SK-N-SH (cell line): ENCODE data around the gene BRD1. TPM values are rescaled to one million over a fixed set of nuclear protein-coding genes. Genes with fewer than 3 reads are reported as not detected.

Experiments
- CTCF ChIA-PET: fragments of 300-600, 350-600 bp; formaldehyde crosslinking; extraction: SDS; loops from one replicate; lab custom pipeline; 2021; lab: Yijun Ruan, JAX
- POLR2A ChIA-PET: fragments of 350-600 bp; sonication (Branson Sonifier 250); formaldehyde crosslinking; extraction: SDS; loops from one replicate; lab custom pipeline; 2020; ENCODE audit warnings: antibody characterized with exemption, inconsistent platforms; lab: Yijun Ruan, JAX
- DNase-seq: peaks from one replicate; pipeline ENCODE4 v3.0.0; 2012
- H2AFZ ChIP-seq: fragments of 200-600 bp; sonication (generic); 2 replicates; pipeline ENCODE4 v1.8.1; 2016; ENCODE audit warnings: antibody characterized with exemption, mild to moderate bottlenecking, low read depth
- H3F3A ChIP-seq: fragments of 200-600 bp; sonication (generic); replicated peaks from 2 replicates; pipeline ENCODE3; 2016; ENCODE audit warnings: antibody characterized with exemption, mild to moderate bottlenecking; ENCODE audit not compliant: insufficient read depth
- H3K27ac ChIP-seq, 2 experiments: fragments of 200-500 bp in 1 of 2; fragments of 200-600 bp in 1 of 2; sonication (Bioruptor generic) in 1 of 2; sonication (generic), shearing (Covaris generic) in 1 of 2; 2 replicates each; pipeline versions ENCODE4 v1.5.1 to v1.6.1; 2014 to 2016; ENCODE audit warnings: low read depth in 2 of 2, inconsistent platforms in 1 of 2, low read length in 1 of 2, mild to moderate bottlenecking in 1 of 2, mixed read lengths in 1 of 2
- H3K27me3 ChIP-seq: fragments of 200-600 bp; sonication (generic), shearing (Covaris generic); 2 replicates; pipeline ENCODE4 v1.6.1; 2016; ENCODE audit warnings: mixed run types; ENCODE audit not compliant: insufficient read depth
- H3K36me3 ChIP-seq, 2 experiments: fragments of 200-500 bp in 1 of 2; fragments of 200-600 bp in 1 of 2; sonication (Bioruptor generic) in 1 of 2; sonication (generic) in 1 of 2; replicated peaks in 1 of 2; 2 replicates each; pipeline versions ENCODE3 to v1.5.1; 2014 to 2016; ENCODE audit warnings: low read length in 1 of 2, mild to moderate bottlenecking in 1 of 2; ENCODE audit not compliant: insufficient read depth in 2 of 2, control insufficient read depth in 1 of 2
- H3K4me1 ChIP-seq, 2 experiments: fragments of 200-500 bp in 1 of 2; fragments of 200-600 bp in 1 of 2; sonication (Bioruptor generic) in 1 of 2; sonication (generic), shearing (Covaris generic) in 1 of 2; 2 replicates each; pipeline versions ENCODE4 v1.5.1 to v1.6.1; 2014 to 2016; ENCODE audit warnings: low read depth in 1 of 2, low read length in 1 of 2, mixed run types in 1 of 2; ENCODE audit not compliant: insufficient read depth in 2 of 2, control insufficient read depth in 1 of 2
- H3K4me2 ChIP-seq: fragments of 200-600 bp; sonication (generic), shearing (Covaris generic); 2 replicates; pipeline ENCODE4 v1.6.1; 2017; ENCODE audit warnings: mixed run types
- H3K4me3 ChIP-seq, 2 experiments: fragments of 200-500 bp in 1 of 2; fragments of 200-600 bp in 1 of 2; sonication (Bioruptor generic) in 1 of 2; sonication (generic), shearing (Covaris generic) in 1 of 2; 2 replicates each; pipeline versions ENCODE4 v1.5.1 to v1.8.1; 2014 to 2016; ENCODE audit warnings: low read depth in 2 of 2, inconsistent platforms in 1 of 2, low read length in 1 of 2, mild to moderate bottlenecking in 1 of 2, mixed read lengths in 1 of 2, moderate library complexity in 1 of 2
- H3K79me2 ChIP-seq: fragments of 200-600 bp; sonication (generic); 2 replicates; pipeline ENCODE4 v1.8.1; 2017; ENCODE audit warnings: mild to moderate bottlenecking; ENCODE audit not compliant: insufficient read depth
- H3K9ac ChIP-seq: fragments of 200-600 bp; sonication (generic); 2 replicates; pipeline ENCODE4 v1.6.1; 2017; ENCODE audit warnings: mixed run types
- H3K9me2 ChIP-seq: fragments of 200-600 bp; sonication (generic); 2 replicates; pipeline ENCODE4 v1.6.1; 2017; ENCODE audit warnings: mixed run types
- H3K9me3 ChIP-seq: fragments of 200-600 bp; sonication (generic); 2 replicates; pipeline ENCODE4 v1.6.1; 2017; ENCODE audit warnings: mixed run types, mild to moderate bottlenecking, moderate library complexity
- H4K20me1 ChIP-seq: fragments of 200-600 bp; sonication (generic); 2 replicates; pipeline ENCODE4 v1.6.1; 2017; ENCODE audit warnings: mild to moderate bottlenecking, mixed run types; ENCODE audit not compliant: insufficient read depth
- EP300 ChIP-seq, 2 experiments: IDR thresholded peaks; 2 replicates each; pipeline versions ENCODE4 v1.4.0 to v1.6.1; 2012; ENCODE audit warnings: borderline replicate concordance in 1 of 2, low read depth in 1 of 2, low read length in 1 of 2
- EZH2phosphoT487 ChIP-seq: fragments of 200-600 bp; sonication (generic); IDR thresholded peaks from 2 replicates; pipeline ENCODE4 v1.6.1; 2017; ENCODE audit warnings: low read depth, mixed run types, mild to moderate bottlenecking, antibody characterized with exemption, moderate library complexity, borderline replicate concordance
- FOSL2 ChIP-seq: IDR thresholded peaks from 2 replicates; pipeline ENCODE4 v1.4.0; 2012; ENCODE audit warnings: low read depth, mild to moderate bottlenecking, moderate library complexity, borderline replicate concordance
- FOXM1 ChIP-seq: IDR thresholded peaks from 2 replicates; pipeline ENCODE4 v1.4.0; 2012; ENCODE audit warnings: low read depth, mild to moderate bottlenecking
- GABPA ChIP-seq: IDR thresholded peaks from 2 replicates; pipeline ENCODE4 v1.4.0; 2012; ENCODE audit warnings: low read depth, mild to moderate bottlenecking
- GATA2 ChIP-seq: sonication (generic); formaldehyde crosslinking; IDR thresholded peaks from 2 replicates; pipeline ENCODE4 v1.5.0; 2020; ENCODE audit warnings: mild to moderate bottlenecking, missing genetic modification reagents
- JUND ChIP-seq: IDR thresholded peaks from 2 replicates; pipeline ENCODE4 v1.4.0; 2012
- POLR2AphosphoS5 ChIP-seq: IDR thresholded peaks from 2 replicates; pipeline ENCODE4 v1.6.1; 2012; ENCODE audit warnings: low read depth, low read length
- RCOR1 ChIP-seq: fragments of 150-350 bp; IDR thresholded peaks from 2 replicates; pipeline ENCODE4 v1.6.1; 2017; ENCODE audit warnings: antibody characterized with exemption, low read length
- RXRA ChIP-seq: IDR thresholded peaks from 2 replicates; pipeline ENCODE4 v1.4.0; 2012; ENCODE audit warnings: low read depth, mild to moderate bottlenecking, borderline replicate concordance
- SIN3A ChIP-seq: IDR thresholded peaks from 2 replicates; pipeline ENCODE4 v1.6.1; 2012; ENCODE audit warnings: low read depth, mild to moderate bottlenecking, low read length, moderate library complexity, borderline replicate concordance
- SMC3 ChIP-seq: IDR thresholded peaks from 2 replicates; pipeline ENCODE4 v1.6.1; 2012; ENCODE audit warnings: low read depth, low read length, improper control_type of control experiment
- TAF1 ChIP-seq: IDR thresholded peaks from 2 replicates; pipeline ENCODE4 v1.6.1; 2012; ENCODE audit warnings: low read depth, mild to moderate bottlenecking, low read length, moderate library complexity, borderline replicate concordance
- TCF12 ChIP-seq: IDR thresholded peaks from 2 replicates; pipeline ENCODE4 v1.4.0; 2012
- TEAD4 ChIP-seq: IDR thresholded peaks from 2 replicates; pipeline ENCODE4 v1.4.0; 2012; ENCODE audit warnings: mild to moderate bottlenecking, borderline replicate concordance; ENCODE audit not compliant: insufficient read depth
- WGBS: methylation state at CpG from one replicate; pipeline ENCODE4 v1.1.6; 2017; ENCODE audit warnings: low lambda C conversion rate; 5-methylcytosine and 5-hydroxymethylcytosine counted together
- polyA plus RNA-seq, 3 experiments: library from polyadenylated mRNA; depleted of rRNA; stranded (reverse); fragments of >200 nt; gene quantifications; 2 replicates each; pipeline ENCODE4 v1.2.3, GENCODE V29; 2012
- TF ChIP-seq, protein P1 (sequence below): fragments of 150-350 bp; IDR thresholded peaks from 2 replicates; pipeline ENCODE4 v1.6.1; 2016; ENCODE audit warnings: mild to moderate bottlenecking, low read depth, low read length
- TF ChIP-seq, protein P2 (sequence below): fragments of 200-600 bp; sonication (generic); IDR thresholded peaks from 2 replicates; pipeline ENCODE4 v1.6.1; 2017; ENCODE audit warnings: antibody characterized with exemption, mild to moderate bottlenecking, moderate library complexity
- TF ChIP-seq, protein P3 (sequence below): IDR thresholded peaks from 2 replicates; pipeline ENCODE4; 2012
- TF ChIP-seq, protein P4 (sequence below): IDR thresholded peaks from 2 replicates; pipeline ENCODE4 v1.4.0; 2012; ENCODE audit warnings: low read depth, borderline replicate concordance
- TF ChIP-seq, protein P5 (sequence below): IDR thresholded peaks from 2 replicates; pipeline ENCODE4 v1.4.0; 2012; ENCODE audit warnings: low read depth

Gene BRD1
- polyA plus RNA-seq, 1 of the 3 experiments (the other 2 are of a cell fraction), result 10.3 TPM

DNA sequence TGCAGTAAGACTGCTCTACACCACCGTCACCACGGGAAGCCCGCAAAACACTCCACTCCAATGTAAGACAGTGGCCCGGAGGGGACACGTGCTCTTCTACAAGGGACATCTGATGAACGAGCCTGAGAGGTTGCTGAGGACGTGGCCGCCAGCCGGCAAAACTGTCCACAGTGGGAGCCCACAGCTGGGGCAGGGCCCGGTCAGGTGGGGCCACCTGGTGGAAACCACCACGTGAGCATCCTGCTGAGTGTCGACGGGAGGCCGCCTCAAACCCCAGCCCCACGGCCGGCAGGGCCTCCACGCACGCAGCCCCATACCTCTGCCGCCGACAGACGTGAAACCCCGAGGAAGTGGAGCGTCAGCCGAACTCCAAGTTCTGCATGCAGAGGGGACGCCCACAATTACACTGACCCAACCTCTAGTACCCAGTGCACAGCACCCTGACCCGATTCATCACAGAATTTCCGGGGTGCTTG, 42.6 kb downstream of the BRD1 start:
- no peak for TF ChIP-seq TAF1
- no peak for TF ChIP-seq RCOR1
- TF ChIP-seq, protein P1, sequence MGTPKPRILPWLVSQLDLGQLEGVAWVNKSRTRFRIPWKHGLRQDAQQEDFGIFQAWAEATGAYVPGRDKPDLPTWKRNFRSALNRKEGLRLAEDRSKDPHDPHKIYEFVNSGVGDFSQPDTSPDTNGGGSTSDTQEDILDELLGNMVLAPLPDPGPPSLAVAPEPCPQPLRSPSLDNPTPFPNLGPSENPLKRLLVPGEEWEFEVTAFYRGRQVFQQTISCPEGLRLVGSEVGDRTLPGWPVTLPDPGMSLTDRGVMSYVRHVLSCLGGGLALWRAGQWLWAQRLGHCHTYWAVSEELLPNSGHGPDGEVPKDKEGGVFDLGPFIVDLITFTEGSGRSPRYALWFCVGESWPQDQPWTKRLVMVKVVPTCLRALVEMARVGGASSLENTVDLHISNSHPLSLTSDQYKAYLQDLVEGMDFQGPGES, result no peak
- no peak for TF ChIP-seq POLR2AphosphoS5
- TF ChIP-seq FOXM1, result no peak
- TF ChIP-seq, protein P2, sequence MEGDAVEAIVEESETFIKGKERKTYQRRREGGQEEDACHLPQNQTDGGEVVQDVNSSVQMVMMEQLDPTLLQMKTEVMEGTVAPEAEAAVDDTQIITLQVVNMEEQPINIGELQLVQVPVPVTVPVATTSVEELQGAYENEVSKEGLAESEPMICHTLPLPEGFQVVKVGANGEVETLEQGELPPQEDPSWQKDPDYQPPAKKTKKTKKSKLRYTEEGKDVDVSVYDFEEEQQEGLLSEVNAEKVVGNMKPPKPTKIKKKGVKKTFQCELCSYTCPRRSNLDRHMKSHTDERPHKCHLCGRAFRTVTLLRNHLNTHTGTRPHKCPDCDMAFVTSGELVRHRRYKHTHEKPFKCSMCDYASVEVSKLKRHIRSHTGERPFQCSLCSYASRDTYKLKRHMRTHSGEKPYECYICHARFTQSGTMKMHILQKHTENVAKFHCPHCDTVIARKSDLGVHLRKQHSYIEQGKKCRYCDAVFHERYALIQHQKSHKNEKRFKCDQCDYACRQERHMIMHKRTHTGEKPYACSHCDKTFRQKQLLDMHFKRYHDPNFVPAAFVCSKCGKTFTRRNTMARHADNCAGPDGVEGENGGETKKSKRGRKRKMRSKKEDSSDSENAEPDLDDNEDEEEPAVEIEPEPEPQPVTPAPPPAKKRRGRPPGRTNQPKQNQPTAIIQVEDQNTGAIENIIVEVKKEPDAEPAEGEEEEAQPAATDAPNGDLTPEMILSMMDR, result no peak
- TF ChIP-seq SMC3, result no peak
- TF ChIP-seq, protein P3, sequence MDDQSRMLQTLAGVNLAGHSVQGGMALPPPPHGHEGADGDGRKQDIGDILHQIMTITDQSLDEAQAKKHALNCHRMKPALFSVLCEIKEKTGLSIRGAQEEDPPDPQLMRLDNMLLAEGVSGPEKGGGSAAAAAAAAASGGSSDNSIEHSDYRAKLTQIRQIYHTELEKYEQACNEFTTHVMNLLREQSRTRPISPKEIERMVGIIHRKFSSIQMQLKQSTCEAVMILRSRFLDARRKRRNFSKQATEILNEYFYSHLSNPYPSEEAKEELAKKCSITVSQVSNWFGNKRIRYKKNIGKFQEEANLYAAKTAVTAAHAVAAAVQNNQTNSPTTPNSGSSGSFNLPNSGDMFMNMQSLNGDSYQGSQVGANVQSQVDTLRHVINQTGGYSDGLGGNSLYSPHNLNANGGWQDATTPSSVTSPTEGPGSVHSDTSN, result no peak
- no peak for TF ChIP-seq TEAD4
- TF ChIP-seq TCF12, result no peak
- no peak for TF ChIP-seq EZH2phosphoT487
- no peak for TF ChIP-seq FOSL2
- TF ChIP-seq RXRA, result no peak
- TF ChIP-seq JUND, result no peak
- TF ChIP-seq GATA2, result no peak
- ChIA-PET CTCF (no interaction called here), POLR2A (no interaction called here)
- Histone ChIP-seq H3K9me3 (no peaks in the 10 kb centered on the region), H3K36me3 (peaks cover 10 to 76% of the 10 kb centered on the region in 2 experiments), H2AFZ (no peak overlapping the region), H3K4me2 (no peak overlapping the region), H3K27me3 (no peaks in the 10 kb centered on the region), H4K20me1 (peaks cover 87% of the 10 kb centered on the region), H3K27ac (no peak overlapping the region), H3K79me2 (peaks cover 84% of the 10 kb centered on the region), H3F3A (no peaks in the 10 kb centered on the region), H3K9me2 (no peaks in the 10 kb centered on the region), H3K9ac (no peak overlapping the region), H3K4me1 (peaks cover 0 to 11% of the 10 kb centered on the region in 2 experiments; a peak in 1 of 4 replicates), H3K4me3 (no peak overlapping the region)
- 92% methylated on average over 11 of the region's 27 CpGs for WGBS
- no peak for DNase-seq

DNA sequence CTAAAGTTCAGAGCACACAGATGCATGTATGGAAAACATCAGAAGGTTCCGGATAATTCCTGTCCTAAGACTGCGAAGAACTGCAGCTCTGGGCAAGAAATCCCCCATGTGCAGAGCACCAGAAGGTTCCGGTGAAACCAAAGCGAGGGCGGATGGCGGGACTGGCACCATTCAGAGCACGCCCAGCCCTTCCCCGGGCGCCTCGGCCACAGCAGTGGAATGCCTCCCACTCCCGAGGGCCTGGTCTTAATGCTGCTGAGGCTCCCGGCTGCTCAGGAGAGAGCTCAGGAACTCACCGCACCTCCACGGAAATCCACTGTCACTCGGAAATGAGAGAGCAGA, 43.1 kb downstream of the BRD1 start:
- Histone ChIP-seq H3K27ac (no peak overlapping the region), H3K9ac (no peak overlapping the region), H3K36me3 (peaks cover 10 to 76% of the 10 kb centered on the region in 2 experiments), H3K4me1 (peaks cover 0 to 6% of the 10 kb centered on the region in 2 experiments; a peak in 1 of 4 replicates)
- POLR2A ChIA-PET, result no interaction called here
- TF ChIP-seq SIN3A (no peak), EP300 (IDR thresholded peaks at IDR 0.05; ENCODE audit: borderline replicate concordance in 1 of 2, low read depth in 1 of 2, low read length in 1 of 2) (no peak), SMC3 (no peak), TCF12 (no peak), GABPA (no peak)
- TF ChIP-seq, protein P3, result no peak
- TF ChIP-seq, protein P4, sequence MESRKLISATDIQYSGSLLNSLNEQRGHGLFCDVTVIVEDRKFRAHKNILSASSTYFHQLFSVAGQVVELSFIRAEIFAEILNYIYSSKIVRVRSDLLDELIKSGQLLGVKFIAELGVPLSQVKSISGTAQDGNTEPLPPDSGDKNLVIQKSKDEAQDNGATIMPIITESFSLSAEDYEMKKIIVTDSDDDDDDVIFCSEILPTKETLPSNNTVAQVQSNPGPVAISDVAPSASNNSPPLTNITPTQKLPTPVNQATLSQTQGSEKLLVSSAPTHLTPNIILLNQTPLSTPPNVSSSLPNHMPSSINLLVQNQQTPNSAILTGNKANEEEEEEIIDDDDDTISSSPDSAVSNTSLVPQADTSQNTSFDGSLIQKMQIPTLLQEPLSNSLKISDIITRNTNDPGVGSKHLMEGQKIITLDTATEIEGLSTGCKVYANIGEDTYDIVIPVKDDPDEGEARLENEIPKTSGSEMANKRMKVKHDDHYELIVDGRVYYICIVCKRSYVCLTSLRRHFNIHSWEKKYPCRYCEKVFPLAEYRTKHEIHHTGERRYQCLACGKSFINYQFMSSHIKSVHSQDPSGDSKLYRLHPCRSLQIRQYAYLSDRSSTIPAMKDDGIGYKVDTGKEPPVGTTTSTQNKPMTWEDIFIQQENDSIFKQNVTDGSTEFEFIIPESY, result no peak
- TF ChIP-seq, protein P5, sequence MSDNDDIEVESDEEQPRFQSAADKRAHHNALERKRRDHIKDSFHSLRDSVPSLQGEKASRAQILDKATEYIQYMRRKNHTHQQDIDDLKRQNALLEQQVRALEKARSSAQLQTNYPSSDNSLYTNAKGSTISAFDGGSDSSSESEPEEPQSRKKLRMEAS, result no peak
- TF ChIP-seq, all 33 proteins: peak for 0
- no peak for DNase-seq
- Histone ChIP-seq H4K20me1 (peaks cover 87% of the 10 kb centered on the region), H2AFZ (no peak overlapping the region), H3K27me3 (no peaks in the 10 kb centered on the region), H3K4me2 (no peak overlapping the region), H3K4me3 (no peak overlapping the region), H3K9me3 (no peaks in the 10 kb centered on the region), H3K79me2 (peaks cover 84% of the 10 kb centered on the region), H3F3A (no peaks in the 10 kb centered on the region), H3K9me2 (no peaks in the 10 kb centered on the region)
- WGBS, result 100% methylated on average over 15 of the region's 15 CpGs
- CTCF ChIA-PET, result no interaction called here
